DMS153 treated with DMSO at 0.1 percent for 48 hours (cell line): ENCODE results near the gene SRCAP.
A peak's percentile ranks its signal among the peaks of the same experiment; 100 is the strongest.

Experiments
- DNase-seq: peaks from one replicate; lab custom pipeline; 2025; ENCODE audit not compliant: unreplicated experiment; lab: John Stamatoyannopoulos, UW

SRCAP gene

GRCh38 chr16:30728899-30729672, 30.1 kb downstream of the SRCAP start:
- DNase-seq = no peak

GRCh38 chr16:30731411-30731810, 32.4 kb downstream of the SRCAP start:
- DNase-seq = no peak

- no peak for DNase-seq
Observed at GRCh38 chr16:30736995-30737793, 38.2 kb downstream of the SRCAP start.

- DNase-seq = no peak
Observed at GRCh38 chr16:30737794-30738648, 39.0 kb downstream of the SRCAP start.

- no peak for DNase-seq
Observed at GRCh38 chr16:30738984-30739951, 40.3 kb downstream of the SRCAP start.

GRCh38 chr16:30740364-30741251, 41.6 kb downstream of the SRCAP start:
- peak; percentile 79 for DNase-seq

GRCh38 chr16:30741461-30741914, 42.5 kb downstream of the SRCAP start:
- peak; percentile 69 for DNase-seq

- no peak for DNase-seq
Observed at GRCh38 chr16:30743716-30744115, 44.7 kb downstream of the SRCAP start.

GRCh38 chr16:30744183-30744582, 45.2 kb downstream of the SRCAP start:
- DNase-seq = no peak

- DNase-seq = no peak
Observed at GRCh38 chr16:30745082-30745481, 46.1 kb downstream of the SRCAP start.

GRCh38 chr16:30746638-30747175, 47.7 kb downstream of the SRCAP start:
- no peak for DNase-seq

GRCh38 chr16:30747331-30747730, 48.4 kb downstream of the SRCAP start:
- DNase-seq = no peak

- DNase-seq = peak; percentile 98
Observed at GRCh38 chr16:30747799-30748633, 49.0 kb downstream of the SRCAP start, which contains the start of gene PHKG2. PHKG2 (plus strand) TSS chr16:30748425; CDS start chr16:30748821, 396 bp downstream.

GRCh38 chr16:30748634-30749445, 49.9 kb downstream of the SRCAP start:
- DNase-seq = no peak

- no peak for DNase-seq
Observed at GRCh38 chr16:30750201-30750600, 51.2 kb downstream of the SRCAP start.

- no peak for DNase-seq
Observed at GRCh38 chr16:30750876-30751465, 52.0 kb downstream of the SRCAP start.

- no peak for DNase-seq
Observed at GRCh38 chr16:30753596-30753995, 54.6 kb downstream of the SRCAP start.
